HG03469 (cell line): ENCODE data around the gene TPRG1.

Source experiments
- ATAC-seq: cut with Tn5 transposase; IDR thresholded peaks from one replicate; pipeline ENCODE4 v1.9.1; 2021; ENCODE audit warnings: mild to moderate bottlenecking, moderate library complexity, moderate number of reproducible peaks; ENCODE audit not compliant: unreplicated experiment

The TPRG1 gene

GRCh38 chr3:189349772-189350171 is 178.0 kb downstream of the TPRG1 start:
- no peak for ATAC-seq

- no peak for ATAC-seq
Measured at GRCh38 chr3:189353318-189353965, 181.7 kb downstream of the TPRG1 start.

- ATAC-seq = no peak
Measured at GRCh38 chr3:189353988-189354889, 182.5 kb downstream of the TPRG1 start.

GRCh38 chr3:189355115-189355480 is 183.3 kb downstream of the TPRG1 start:
- no peak for ATAC-seq

GRCh38 chr3:189355481-189356201 is 183.9 kb downstream of the TPRG1 start:
- ATAC-seq = no peak

- no peak for ATAC-seq
Measured at GRCh38 chr3:189360291-189360690, 188.5 kb downstream of the TPRG1 start.

- ATAC-seq = no peak
Measured at GRCh38 chr3:189361103-189361835, 189.5 kb downstream of the TPRG1 start.

- ATAC-seq = no peak
Measured at GRCh38 chr3:189363590-189364255, 192.0 kb downstream of the TPRG1 start.

GRCh38 chr3:189365609-189366564 is 194.1 kb downstream of the TPRG1 start:
- ATAC-seq = no peak

- ATAC-seq = no peak
Measured at GRCh38 chr3:189368384-189368783, 196.6 kb downstream of the TPRG1 start.

- no peak for ATAC-seq
Measured at GRCh38 chr3:189369636-189370035, 197.9 kb downstream of the TPRG1 start.

- ATAC-seq = no peak
Measured at GRCh38 chr3:189372243-189372642, 200.5 kb downstream of the TPRG1 start.
